Colon (tissue), 2 donors: ENCODE data around the gene TMX1.

Source experiments
- FAIRE-seq: peaks from 2 replicates; lab custom pipeline; 2012; peaks lifted over from hg19 to GRCh38; lab: Jason Lieb, UNC
- donor health status: control.
- donor health status: control.

TMX1 gene

DNA sequence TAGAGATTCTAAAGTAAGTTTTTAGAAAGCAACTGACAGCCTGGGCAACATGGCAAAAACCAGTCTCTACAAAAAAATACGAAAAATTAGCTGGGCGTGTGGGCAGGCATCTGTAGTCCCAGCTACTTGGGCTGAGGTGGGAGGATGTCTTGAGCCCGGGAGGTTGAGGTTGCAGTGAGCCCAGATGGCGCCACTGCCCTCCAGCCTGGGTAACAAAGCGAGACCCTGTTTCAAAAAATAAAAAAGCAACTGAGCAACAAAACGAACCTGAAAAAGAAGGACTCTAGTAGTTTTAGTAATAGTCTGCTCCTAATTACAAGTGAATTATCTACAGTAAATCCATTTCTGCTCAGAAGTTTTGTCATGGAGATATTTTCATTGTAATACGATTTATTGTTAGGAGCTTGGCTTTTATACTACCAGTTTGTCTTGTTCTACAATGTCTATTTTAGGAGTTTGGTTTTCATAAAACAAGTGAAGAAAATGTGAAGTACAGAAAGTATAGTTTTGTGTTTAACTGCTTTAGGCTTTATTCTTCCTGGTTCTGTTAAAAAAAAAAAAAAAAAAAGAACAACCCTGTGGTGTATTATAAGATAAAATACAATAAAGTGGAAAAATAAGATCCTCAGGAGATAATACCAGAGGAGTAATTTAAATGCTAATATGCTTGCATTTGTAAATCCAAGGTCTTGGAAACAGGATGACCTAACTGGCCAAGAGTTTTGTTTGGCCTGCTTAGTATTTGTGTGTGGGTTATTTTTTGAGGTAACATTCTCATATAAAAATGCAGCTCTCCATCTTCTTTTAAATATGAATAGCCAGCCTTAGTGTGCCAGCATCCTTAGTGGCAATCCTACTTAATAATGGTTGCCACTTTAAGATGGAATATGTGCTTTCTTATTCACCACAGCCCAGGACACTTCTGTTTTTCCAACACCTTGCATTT lies 2.8 kb downstream of the TMX1 start:
- FAIRE-seq: no peak

- no peak for FAIRE-seq
These were observed 4.5 kb downstream of the TMX1 start for GRCh38 chr14:51244591-51244990.

DNA sequence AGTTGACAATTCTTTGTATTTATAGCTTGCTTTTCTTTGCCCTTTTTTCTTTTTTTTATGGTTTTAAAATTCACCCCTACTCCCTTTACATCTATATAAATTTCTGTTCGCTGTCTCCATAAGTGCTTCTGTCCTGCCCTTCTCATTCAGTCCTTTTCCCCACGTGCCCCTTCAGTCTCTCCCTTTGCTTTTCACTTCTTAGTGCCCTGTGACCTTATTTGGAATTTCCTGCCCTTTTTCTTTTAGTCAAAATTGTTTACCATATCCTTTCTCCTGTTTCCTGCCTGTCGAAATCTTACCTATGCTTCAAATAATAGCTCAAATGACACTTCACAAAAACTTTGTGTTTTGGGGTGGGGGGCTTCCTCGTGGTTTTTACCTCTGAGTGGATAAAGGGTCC lies 6.0 kb downstream of the TMX1 start:
- no peak for FAIRE-seq

- FAIRE-seq: no peak
These were observed 8.3 kb downstream of the TMX1 start for GRCh38 chr14:51248016-51248987.

DNA sequence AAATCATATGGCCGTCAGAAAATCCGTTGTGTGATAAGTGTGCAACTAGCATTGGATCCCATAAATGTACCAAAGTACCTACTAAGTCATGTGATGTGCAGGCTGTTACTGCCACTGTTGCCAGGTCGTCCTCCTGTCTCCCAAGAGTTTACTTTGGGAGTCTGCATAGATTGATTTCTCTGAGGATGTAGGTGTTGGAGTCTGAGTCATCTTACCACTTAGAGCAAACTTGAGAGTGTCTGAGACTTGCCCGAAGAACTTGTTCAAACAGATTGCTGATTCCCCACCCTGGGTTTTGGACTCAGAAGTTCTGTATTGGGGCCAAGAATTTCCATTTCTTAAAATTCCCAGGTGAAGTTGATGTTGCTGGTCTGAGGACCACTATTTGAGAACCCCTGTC lies 11.4 kb downstream of the TMX1 start:
- no peak for FAIRE-seq

DNA sequence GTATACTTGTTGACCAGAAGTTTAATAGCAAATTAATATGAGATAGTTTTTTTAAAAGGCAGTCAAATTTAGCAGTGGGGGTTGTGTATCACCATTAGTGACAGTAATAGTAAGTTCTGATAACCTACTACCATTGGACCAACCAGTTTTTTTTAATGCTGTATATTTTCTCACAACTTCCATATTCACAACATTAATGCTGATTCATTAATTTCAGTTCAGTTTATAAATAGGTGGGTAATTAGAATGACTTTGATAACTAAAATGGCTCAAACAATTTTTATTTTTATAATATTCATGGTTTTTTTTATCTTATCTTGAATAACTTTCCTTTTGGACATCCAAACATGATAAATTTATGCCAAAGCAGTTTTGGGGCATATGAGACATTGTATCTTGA lies 13.8 kb downstream of the TMX1 start:
- no peak for FAIRE-seq

DNA sequence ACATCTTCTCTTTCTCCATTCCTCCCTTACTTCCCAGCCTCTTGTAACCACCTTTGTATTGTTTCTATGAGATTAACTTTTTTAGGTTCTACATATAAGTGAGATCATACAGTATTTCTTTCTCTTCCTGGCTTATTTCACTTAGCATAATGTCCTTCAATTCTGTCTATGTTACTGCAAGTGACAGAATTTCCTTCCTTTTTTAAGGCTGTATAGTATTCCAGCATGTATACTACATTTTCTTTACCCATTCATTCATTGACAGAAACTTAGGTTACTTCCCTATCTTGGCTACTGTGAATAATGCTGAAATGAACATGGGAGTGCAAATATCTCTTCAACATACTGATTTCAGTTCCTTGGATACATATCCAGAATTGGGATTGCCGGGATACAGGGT lies 18.2 kb downstream of the TMX1 start:
- no peak for FAIRE-seq

DNA sequence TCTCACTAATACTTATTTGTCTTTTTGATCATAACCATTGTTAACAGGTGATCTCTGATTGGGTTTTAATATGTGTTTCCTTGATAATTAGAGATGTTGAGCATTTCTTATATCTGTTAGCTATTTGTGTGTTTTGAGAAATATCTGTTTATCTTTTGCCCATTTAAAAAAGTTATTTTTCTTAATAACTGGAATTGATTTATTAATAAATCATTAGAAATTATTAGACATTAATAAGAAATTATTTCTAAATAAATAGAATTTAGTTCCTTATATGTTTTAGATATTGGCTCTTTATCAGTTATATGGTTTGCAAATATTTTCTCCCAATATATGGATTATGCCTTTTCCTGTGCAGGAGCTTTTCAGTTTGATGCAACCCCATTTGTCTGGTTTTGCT lies 18.7 kb downstream of the TMX1 start:
- FAIRE-seq: peak; percentile 51

GRCh38 chr14:51260225-51260624 lies 20.2 kb downstream of the TMX1 start:
- no peak for FAIRE-seq

DNA sequence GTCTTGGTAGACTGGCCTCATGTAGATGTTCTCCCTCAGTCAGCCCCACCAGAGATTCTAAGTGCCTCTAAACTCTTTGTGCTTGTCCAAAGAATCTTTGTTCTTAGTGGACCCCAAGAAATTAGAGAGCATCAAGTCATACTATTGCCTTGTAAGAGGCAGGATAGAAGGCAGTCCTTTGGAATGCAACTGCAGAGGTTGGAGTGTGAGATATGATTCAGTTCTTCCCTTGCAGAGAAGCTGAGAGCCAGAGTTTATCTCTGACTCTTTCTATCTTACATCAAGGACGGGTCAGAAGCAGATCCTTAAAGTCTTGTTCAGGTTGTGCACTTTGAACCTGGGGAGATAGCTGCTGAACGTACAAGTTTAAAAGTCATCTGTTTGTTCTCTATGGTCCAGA lies 21.1 kb downstream of the TMX1 start:
- no peak for FAIRE-seq

GRCh38 chr14:51262868-51263267 lies 22.8 kb downstream of the TMX1 start:
- no peak for FAIRE-seq

DNA sequence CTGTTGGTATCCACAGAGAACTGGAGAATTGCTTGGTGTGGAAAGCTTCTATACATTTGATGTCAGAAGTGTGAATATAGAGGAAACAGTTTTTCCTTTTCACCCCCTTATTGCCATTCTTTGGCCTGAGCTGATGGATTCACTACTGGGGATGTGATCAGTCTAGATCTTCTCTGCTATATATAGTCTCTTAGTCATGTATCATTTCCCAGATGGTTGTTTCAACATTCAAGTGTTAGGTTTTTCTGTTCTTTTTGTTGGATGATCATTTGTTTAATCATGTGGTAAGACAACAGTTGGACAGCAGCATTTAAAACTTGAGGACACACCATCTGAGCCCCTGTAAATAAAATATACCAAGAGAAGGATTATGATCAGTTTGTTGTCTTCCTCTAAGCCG lies 29.6 kb downstream of the TMX1 start:
- FAIRE-seq: no peak

GRCh38 chr14:51276605-51277004 lies 36.6 kb downstream of the TMX1 start:
- FAIRE-seq: no peak

DNA sequence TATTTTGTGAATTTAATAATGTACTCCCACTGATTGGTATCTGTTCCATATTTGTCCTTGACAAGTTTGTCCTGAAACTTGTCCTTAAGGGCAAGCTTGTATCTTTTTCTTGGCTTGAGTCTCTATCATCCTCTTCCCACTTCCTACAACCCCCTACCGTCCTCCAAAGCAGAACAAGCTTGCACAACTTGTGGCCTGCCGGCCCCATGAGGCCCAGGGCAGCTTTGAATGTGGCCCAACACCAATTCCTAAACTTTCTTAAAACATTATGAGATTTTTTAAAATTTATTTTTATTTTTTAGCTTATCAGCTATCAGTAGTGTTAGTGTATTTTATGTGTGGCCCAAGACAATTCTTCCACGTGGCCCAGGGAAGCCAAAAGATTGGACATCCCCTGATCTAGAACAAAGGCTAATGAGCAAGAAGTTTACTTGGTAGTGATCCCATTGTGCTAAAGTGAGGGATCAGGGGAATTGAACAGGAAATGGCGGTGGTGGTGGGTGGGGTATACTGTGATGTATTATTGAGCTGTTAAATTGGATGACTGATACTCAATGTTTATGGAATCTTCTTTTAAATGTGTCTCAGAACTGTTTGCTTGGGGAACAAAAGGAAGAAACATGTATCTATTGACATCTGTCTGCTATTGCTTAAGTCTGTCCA lies 37.8 kb downstream of the TMX1 start:
- no peak for FAIRE-seq

GRCh38 chr14:51282517-51282916 lies 42.5 kb downstream of the TMX1 start:
- no peak for FAIRE-seq

DNA sequence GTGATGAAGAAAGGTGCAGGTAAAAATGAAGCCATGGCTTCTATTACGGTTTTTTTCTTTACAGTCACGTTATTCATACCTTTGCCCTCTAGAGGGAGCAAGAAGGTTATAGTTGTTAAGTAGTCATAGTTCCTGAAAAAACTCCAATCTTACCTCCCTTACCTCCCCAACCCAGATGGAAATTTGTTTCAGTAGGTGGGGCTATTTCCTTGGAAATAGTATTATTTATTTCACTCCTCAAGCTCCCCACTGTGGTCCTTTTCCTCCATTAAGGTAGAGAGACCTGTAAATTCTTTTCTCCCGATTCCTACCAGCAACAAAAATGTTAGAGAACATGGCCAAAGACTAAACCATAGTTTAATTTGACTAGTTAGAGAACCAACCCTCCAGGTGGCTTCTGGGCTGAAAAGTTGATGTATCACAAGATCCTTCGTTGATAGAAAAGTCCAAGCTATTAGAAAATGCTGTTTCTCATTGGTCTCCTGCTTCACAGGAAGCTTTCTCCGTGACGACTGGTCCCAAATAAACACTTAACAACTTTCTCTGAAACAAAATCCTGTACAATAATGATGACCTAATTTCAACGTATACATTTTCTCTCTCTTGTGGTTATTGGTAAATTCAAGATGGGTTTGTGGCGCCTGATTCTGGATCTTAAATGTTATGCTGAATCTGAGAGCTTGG lies 43.5 kb downstream of the TMX1 start:
- no peak for FAIRE-seq

DNA sequence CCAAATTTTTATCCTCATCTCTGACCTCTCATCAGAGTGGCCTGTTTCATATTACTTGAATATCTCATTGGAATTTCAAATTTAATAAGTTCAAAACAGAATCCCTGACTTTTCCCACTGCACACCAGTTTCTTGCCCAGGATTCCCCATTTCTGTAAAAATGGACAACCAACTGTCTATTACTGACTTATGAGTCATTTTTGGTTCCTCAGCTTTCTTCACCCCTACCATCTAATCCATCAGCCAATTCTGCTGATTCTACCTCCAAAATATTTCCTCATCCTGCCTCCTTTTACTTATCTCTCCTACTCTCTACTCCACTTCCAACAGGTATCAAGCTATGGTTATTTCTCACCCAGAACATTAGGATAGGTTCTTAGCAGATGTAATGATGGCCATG lies 44.2 kb downstream of the TMX1 start:
- no peak for FAIRE-seq

- FAIRE-seq: no peak
These were observed 45.1 kb downstream of the TMX1 start for GRCh38 chr14:51285120-51285519.

GRCh38 chr14:51289169-51289568 lies 49.1 kb downstream of the TMX1 start:
- no peak for FAIRE-seq

DNA sequence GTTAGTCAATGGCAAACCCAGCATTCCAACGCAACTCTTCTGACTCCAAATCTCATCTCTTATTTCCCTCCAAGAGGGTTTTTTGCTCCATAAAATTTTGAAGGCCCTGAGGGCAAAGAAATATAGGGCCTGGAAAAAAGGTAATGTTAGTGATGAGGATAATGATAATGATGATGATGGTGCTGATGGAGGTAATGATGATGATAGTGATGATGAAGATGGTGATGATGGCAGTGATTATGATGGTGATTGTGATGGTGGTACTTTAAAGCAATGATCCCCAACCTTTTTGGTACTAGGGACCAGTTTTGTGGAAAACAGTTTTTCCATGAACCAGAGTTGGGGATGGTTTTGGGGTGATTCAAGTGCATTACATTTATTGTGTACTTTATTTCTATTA lies 50.1 kb downstream of the TMX1 start:
- FAIRE-seq: no peak

DNA sequence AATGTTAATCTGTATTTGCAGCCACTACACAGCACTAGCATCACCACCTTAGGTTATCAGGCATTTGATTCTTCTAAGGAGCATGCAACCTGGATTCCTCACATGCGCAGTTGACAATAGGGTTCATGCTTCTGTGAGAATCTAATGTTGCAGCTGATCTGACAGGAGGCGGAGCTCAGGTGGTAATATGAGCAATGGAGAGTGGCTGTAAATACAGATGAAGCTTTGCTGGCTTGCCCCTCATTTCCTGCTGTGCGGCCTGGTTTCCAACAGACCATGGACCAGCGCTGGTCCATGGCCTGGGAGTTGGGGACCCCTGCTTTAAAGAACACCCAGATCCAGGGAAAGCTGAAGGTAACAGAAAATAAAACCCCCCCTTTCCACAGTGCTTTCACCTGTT lies 51.0 kb downstream of the TMX1 start:
- FAIRE-seq: no peak
